Activated naive CD8-positive, alpha-beta T cell treated with anti-CD3 and anti-CD28 coated beads for 36 hours (primary cell): ENCODE measurements around the gene LSS. TPM values are rescaled to one million over a fixed set of nuclear protein-coding genes. Genes with fewer than 3 reads are reported as not detected.
"Not testable (repeated sequence)": the region's sequence is repeated elsewhere in the genome, so short reads cannot be mapped to it uniquely, and the experiment has no call there.

Experiments
- DNase-seq: peaks from one replicate; pipeline ENCODE4 v3.0.0; 2021
- H3K27ac Mint-ChIP-seq: one replicate; pipeline ENCODE4 v1.8.0; 2022; ENCODE audit warnings: mild to moderate bottlenecking, moderate library complexity, mixed read lengths
- H3K27me3 Mint-ChIP-seq: one replicate; pipeline ENCODE4 v1.8.0; 2022; ENCODE audit warnings: mild to moderate bottlenecking, mixed read lengths
- H3K36me3 Mint-ChIP-seq: one replicate; pipeline ENCODE4 v1.8.0; 2021; ENCODE audit warnings: mild to moderate bottlenecking, mixed read lengths
- H3K4me1 Mint-ChIP-seq: one replicate; pipeline ENCODE4 v1.8.0; 2021; ENCODE audit warnings: mixed read lengths
- H3K4me3 Mint-ChIP-seq: one replicate; pipeline ENCODE4 v1.8.0; 2022; ENCODE audit warnings: mild to moderate bottlenecking, moderate library complexity, mixed read lengths
- H3K9me3 Mint-ChIP-seq: one replicate; pipeline ENCODE4 v1.8.0; 2022; ENCODE audit warnings: mixed read lengths
- total RNA-seq, 2 experiments: library from RNA; stranded (reverse); gene quantifications; one replicate each; pipeline ENCODE4 v1.2.3, GENCODE V29; 2021

The LSS gene
- total RNA-seq, 2 experiments from 2014 or later: 15.8 to 16.7 TPM

DNA sequence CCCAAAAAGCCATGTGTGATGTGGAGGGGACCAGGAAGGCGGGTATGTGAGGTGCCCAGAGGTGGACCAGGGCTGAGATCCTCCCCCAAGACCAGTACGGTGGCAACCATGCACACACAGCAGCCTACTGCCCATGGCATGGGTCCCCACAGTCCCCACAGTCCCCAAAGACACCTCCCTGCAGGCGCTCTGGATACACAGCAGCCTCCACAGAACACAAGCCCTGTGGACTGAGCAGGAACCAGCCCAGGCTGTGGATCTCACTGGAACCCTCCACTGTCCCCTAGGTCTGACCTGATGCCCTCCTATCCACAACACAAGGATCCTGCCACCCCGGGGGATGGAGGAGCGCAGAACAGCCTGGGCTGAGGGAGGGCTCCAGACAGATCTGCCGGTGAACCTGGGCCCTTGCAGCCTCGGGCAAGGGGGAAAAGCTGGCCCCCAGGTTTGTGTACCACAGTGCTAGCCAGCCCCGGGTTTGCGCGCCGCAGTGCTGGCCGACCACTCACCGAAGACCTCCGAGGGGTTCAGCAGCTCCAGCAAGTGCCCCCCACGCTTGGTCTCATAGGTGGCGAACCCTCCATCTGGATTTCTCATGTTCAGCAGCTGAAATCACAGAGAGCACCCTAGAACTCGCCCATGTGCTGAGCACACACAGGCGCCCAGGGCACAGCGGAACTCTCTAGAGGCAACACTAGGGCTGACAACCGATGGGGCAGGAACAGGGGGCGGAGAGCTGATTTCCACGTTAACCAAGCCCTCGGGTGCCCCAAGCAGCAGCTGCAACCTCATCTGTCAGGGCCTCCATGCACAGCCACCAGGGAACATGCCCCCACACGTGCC lies 22.2 kb downstream of the LSS start:
- H3K27ac Mint-ChIP-seq: no peak overlapping the region
- no peak overlapping the region for H3K4me3 Mint-ChIP-seq
- no peaks in the 10 kb centered on the region for H3K27me3 Mint-ChIP-seq
- no peak for DNase-seq
- no peaks in the 10 kb centered on the region for H3K36me3 Mint-ChIP-seq
- H3K4me1 Mint-ChIP-seq: no peaks in the 10 kb centered on the region
- H3K9me3 Mint-ChIP-seq: no peaks in the 10 kb centered on the region

- Mint-ChIP-seq H3K36me3 (no peaks in the 10 kb centered on the region), H3K9me3 (no peaks in the 10 kb centered on the region), H3K27me3 (no peaks in the 10 kb centered on the region), H3K27ac (no peak overlapping the region), H3K4me3 (no peak overlapping the region), H3K4me1 (no peaks in the 10 kb centered on the region)
- DNase-seq: no peak
Observed at GRCh38 chr21:46205766-46206162, 22.8 kb downstream of the LSS start.

DNA sequence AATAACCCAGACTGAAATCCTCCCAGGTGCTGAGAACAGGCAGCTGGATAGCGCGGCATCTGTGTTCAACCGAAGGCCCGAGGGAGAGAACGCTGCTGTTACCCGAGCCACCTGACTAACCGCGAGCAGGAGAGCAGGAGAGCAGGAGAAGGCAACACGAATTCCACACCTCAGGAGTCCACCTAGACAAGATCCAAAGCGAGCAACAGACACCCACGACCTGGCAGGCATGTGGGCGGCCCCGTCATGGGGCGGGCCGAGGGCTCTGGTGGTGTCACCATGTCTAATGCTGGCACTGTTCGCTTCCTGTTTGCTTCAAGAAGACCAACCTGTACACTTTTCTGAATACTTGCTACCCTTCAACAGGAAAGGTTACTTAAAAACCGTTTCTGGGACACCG lies 23.4 kb downstream of the LSS start:
- no peak for DNase-seq
- H3K4me1 Mint-ChIP-seq: no peaks in the 10 kb centered on the region
- no peak overlapping the region for H3K4me3 Mint-ChIP-seq
- no peaks in the 10 kb centered on the region for H3K36me3 Mint-ChIP-seq
- H3K27ac Mint-ChIP-seq: no peak overlapping the region
- H3K27me3 Mint-ChIP-seq: no peaks in the 10 kb centered on the region
- H3K9me3 Mint-ChIP-seq: no peaks in the 10 kb centered on the region

DNA sequence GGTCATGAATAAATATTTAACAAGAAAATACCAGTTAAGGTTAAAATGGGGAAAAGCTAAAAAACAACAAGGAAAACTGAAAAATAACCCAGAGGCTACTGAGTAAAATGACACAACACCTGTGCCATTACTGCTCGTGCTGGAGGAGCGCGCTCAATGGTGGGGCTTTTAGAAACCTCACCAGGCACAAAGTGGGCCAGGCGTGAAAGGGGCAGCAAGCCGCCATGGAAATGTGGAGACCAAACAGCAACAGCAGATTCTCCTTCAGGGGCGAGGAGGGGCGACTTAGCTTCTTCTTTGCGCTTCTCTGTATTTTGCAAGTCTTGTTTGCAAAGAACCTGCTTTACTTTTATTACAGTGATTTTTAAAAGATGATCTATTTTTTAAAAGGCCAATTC lies 25.4 kb downstream of the LSS start:
- Mint-ChIP-seq H3K36me3 (peaks cover 8% of the 10 kb centered on the region), H3K9me3 (no peaks in the 10 kb centered on the region), H3K4me3 (no peak overlapping the region), H3K27me3 (no peaks in the 10 kb centered on the region), H3K27ac (no peak overlapping the region), H3K4me1 (no peaks in the 10 kb centered on the region)
- DNase-seq: no peak

GRCh38 chr21:46202592-46203202 lies 25.9 kb downstream of the LSS start:
- DNase-seq: no peak
- Mint-ChIP-seq H3K4me3 (no peak overlapping the region), H3K36me3 (peaks cover 8% of the 10 kb centered on the region), H3K27ac (no peak overlapping the region), H3K4me1 (no peaks in the 10 kb centered on the region), H3K27me3 (no peaks in the 10 kb centered on the region), H3K9me3 (no peaks in the 10 kb centered on the region)

DNA sequence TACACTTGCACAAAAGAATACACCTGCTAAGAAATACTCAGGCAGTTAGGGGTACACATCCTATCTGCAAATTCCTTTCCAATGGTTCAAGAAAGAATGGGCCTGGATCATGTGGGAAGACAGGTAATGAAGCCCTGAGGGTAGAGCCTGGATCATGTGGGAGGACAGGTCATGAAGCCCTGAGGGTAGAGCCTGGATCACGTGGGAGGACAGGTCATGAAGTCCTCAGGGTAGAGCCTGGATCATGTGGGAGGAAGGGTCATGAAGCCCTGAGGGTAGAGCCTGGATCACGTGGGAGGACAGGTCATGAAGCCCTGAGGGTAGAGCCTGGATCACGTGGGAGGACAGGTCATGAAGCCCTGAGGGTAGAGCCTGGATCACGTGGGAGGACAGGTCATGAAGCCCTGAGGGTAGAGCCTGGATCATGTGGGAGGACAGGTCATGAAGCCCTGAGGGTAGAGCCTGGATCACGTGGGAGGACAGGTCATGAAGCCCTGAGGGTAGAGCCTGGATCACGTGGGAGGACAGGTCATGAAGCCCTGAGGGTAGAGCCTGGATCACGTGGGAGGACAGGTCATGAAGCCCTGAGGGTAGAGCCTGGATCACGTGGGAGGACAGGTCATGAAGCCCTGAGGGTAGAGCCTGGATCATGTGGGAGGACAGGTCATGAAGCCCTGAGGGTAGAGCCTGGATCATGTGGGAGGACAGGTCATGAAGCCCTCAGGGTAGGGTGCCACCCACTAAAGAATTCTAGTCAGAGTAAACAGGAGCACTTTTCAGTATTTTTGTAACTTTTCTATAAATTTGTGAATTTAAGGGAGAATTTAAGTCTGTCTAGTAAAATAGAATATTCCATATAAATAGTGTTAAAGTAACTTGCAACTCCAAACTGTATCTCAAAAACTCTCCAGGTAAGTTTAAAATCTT lies 27.4 kb downstream of the LSS start:
- not testable (repeated sequence) for H3K4me3 Mint-ChIP-seq, H3K27ac Mint-ChIP-seq, H3K27me3 Mint-ChIP-seq, H3K4me1 Mint-ChIP-seq, H3K9me3 Mint-ChIP-seq, DNase-seq, H3K36me3 Mint-ChIP-seq

DNA sequence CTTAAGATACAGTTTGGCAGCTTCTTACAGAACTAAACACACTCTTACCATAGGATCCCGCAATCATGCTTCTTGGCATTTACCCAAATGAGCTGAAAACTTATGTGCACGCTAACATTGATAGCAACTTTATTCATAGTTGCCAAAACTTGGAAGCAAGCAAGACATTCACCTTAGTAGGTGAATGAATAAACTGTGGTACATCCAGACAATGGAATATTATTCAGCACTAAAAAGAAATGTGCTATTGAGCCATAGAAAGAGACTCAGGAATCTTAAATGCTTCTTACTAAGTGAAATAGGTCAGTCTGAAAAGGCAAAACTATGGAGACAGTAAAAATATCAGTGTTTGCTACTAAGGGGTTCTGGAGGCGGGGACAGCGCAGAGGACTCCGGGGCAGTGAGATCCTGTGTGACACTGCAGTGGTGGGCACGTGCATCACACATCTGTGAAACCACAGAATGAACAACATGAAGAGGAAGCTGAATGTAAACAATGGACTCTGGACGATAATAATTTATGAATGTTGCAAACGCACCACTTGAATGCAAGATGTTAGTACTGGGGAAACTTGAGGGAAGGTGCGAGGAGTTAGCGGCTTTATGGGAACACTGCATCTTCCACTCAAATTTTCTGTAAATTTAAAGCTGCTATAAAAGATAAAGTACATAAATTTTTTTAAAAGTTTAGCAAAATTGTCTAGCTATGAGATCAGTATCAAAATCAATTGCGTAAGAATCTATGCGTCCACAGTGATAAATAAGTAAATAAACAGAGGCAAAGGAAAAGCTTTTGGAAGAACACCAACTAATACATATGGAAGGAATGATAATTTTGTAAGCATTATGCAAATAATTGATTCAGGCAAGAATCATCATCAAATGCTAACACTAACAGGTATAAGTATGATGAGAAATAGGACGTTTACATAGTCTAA lies 28.9 kb downstream of the LSS start:
- H3K27ac Mint-ChIP-seq: no peak overlapping the region
- H3K9me3 Mint-ChIP-seq: no peaks in the 10 kb centered on the region
- H3K27me3 Mint-ChIP-seq: no peaks in the 10 kb centered on the region
- no peak overlapping the region for H3K4me3 Mint-ChIP-seq
- DNase-seq: no peak
- H3K4me1 Mint-ChIP-seq: no peaks in the 10 kb centered on the region
- peaks cover 8% of the 10 kb centered on the region for H3K36me3 Mint-ChIP-seq

DNA sequence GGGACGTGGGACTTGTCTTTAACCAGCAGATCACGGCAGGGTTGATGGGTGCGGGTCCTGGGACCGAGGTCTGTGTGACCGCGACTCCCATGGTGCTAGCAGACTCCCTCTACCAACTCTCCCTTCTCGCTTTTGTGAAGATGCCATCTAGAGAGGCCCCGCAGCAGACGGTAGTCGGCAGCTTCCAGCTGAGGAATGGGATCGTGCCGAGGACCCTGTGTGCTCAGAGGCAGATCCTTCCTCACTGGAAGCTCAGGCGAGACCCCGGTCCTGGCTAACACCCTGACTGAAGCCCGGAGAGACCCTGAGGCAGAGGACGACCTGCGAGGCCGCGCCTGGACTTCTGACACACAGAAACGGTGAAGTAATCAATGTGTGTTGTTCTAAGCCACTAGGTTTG lies 31.8 kb downstream of the LSS start:
- H3K27ac Mint-ChIP-seq: no peak overlapping the region
- H3K27me3 Mint-ChIP-seq: no peaks in the 10 kb centered on the region
- no peaks in the 10 kb centered on the region for H3K9me3 Mint-ChIP-seq
- no peak for DNase-seq
- no peak overlapping the region for H3K4me3 Mint-ChIP-seq
- H3K36me3 Mint-ChIP-seq: peaks cover 14% of the 10 kb centered on the region
- H3K4me1 Mint-ChIP-seq: no peaks in the 10 kb centered on the region

GRCh38 chr21:46195595-46196195 lies 32.9 kb downstream of the LSS start:
- Mint-ChIP-seq H3K27ac (no peak overlapping the region), H3K4me3 (no peak overlapping the region), H3K36me3 (peaks cover 14% of the 10 kb centered on the region), H3K9me3 (no peaks in the 10 kb centered on the region), H3K4me1 (no peaks in the 10 kb centered on the region), H3K27me3 (no peaks in the 10 kb centered on the region)
- DNase-seq: no peak

DNA sequence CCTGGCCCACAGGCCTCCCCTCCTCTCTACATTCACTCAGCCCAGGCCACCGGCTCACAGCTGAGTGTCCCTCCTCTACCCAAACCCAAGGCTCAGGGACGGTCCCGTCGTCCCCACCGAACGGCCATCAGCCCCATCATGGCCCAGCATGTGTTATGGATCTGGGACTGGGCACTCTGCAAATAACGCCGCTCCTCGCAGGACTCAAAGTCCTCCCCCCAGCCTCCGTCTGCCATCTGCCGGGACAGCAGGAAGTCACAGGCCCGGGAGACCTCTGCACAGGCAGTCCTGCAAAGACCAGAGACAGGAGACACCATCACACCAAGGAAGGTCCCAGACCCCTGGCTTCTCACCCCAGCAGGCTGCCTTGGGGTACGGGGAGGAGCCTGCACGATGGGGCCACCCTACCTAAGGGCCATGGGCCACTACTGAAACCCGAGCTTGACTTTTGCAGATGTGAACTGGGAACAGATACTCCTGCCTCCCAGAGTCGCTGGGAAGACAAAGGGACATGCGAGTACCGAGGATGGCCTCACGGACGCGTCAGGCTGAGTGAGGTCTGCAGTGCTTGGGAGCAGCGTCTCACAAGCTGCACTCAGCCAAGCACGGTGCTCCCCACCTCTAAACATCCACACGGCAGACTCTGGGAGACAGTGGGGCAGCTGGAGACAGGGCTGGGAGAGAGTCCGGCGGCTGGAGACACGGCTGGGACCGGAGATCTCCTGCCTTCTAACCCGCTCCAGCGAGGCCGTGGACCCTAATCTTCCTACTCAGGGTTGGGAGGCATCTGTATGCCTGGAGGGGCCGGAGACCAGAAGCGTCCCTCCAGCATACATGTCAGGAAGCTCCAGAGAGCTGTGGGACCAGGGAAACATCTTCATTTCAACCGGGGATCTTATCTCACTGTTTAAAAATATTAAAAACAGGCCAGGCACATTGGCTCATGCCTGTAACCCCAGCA lies 33.9 kb downstream of the LSS start:
- Mint-ChIP-seq H3K4me1 (no peaks in the 10 kb centered on the region), H3K27ac (no peak overlapping the region), H3K4me3 (no peak overlapping the region), H3K36me3 (peaks cover 13% of the 10 kb centered on the region), H3K27me3 (no peaks in the 10 kb centered on the region), H3K9me3 (no peaks in the 10 kb centered on the region)
- no peak for DNase-seq

GRCh38 chr21:46193829-46194373 lies 34.7 kb downstream of the LSS start:
- H3K4me1 Mint-ChIP-seq: no peaks in the 10 kb centered on the region
- H3K9me3 Mint-ChIP-seq: no peaks in the 10 kb centered on the region
- no peak for DNase-seq
- H3K27me3 Mint-ChIP-seq: no peaks in the 10 kb centered on the region
- H3K4me3 Mint-ChIP-seq: no peak overlapping the region
- no peak overlapping the region for H3K27ac Mint-ChIP-seq
- peaks cover 9% of the 10 kb centered on the region for H3K36me3 Mint-ChIP-seq

DNA sequence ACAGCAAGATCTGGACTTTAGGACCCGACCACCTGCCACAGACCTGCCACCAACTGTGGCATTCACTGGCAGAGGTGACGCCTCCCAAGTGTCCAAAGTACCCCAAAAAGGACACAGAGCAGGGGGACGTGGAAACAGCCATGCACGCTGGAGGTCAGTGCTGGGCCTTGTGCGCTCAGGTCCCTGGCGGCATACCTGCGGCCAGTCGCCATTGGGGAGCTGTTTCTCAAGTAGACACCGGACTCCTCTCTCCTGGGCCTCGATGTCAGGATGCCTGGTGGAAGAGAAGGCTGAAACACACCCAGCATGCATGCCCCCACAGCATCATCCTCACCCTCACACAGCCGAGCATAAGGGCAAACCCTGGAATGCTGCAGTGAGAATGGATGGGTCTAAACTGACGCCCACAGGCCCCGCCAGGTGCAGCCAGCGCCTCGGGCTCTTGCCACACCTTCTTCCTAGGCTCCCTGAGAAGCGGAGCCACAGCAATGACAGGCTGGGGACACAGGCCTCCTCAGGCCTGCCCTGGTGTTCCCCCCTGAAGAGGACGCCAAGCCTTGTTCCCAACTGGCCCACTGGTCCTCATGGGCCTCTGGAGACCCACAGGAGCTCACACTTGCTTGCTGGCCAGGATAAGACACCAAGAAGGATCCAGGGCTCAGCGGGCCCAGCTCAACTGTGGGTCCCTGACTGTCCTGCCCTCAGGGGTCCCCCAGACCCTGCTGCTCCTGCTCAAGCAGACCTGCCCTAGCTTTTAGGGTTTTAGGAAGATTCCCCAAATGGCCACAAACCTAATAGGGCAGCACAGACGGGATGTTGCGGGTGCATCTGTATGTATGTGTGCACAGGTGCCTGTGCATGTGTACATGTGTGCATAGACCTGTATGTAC lies 36.6 kb downstream of the LSS start:
- Mint-ChIP-seq H3K27ac (no peak overlapping the region), H3K9me3 (no peaks in the 10 kb centered on the region), H3K4me1 (peaks cover 2% of the 10 kb centered on the region), H3K4me3 (no peak overlapping the region), H3K36me3 (peaks cover 6% of the 10 kb centered on the region), H3K27me3 (no peaks in the 10 kb centered on the region)
- DNase-seq: no peak
